K562 (cell line): Measurements from ENCODE around the gene LMTK2. TPM values are rescaled to one million over a fixed set of nuclear protein-coding genes. Genes with fewer than 3 reads are reported as not detected.
A peak's percentile ranks its signal among the peaks of the same experiment; 100 is the strongest.

Experiments used
- ATAC-seq: fragments of 200-7000 bp; cut with Tn5 transposase; 3 replicates; pipeline ENCODE4 v1.9.1; 2020; ENCODE audit warnings: moderate library complexity
- BruUV-seq: library from RNA; stranded (reverse); fragments of 400-500 nt; replicated peaks from 2 replicates; lab custom pipeline; 2021; lab: Mats Ljungman, UMichigan
- CTCF ChIA-PET: fragments of 300-600 bp; formaldehyde crosslinking; extraction: SDS; loops from one replicate; lab custom pipeline; 2021; ENCODE audit warnings: low intra/inter-chr PET ratio; lab: Yijun Ruan, JAX
- POLR2A ChIA-PET: fragments of 300-600, 350-650 bp; sonication (Branson Sonifier 250); formaldehyde crosslinking; extraction: SDS; loops from one replicate; lab custom pipeline; 2021; ENCODE audit warnings: antibody characterized with exemption, inconsistent platforms; lab: Yijun Ruan, JAX
- DNase-seq, 4 experiments: peaks; one replicate each; pipeline versions ENCODE4 v3.0.0 to v3.0.0-alpha.2; 2011 to 2018; ENCODE audit warnings: low spot score in 3 of 4, mixed read lengths in 3 of 4; ENCODE audit errors: extremely low read depth in 1 of 4
- FAIRE-seq: peaks from 2 replicates; lab custom pipeline; 2011; peaks lifted over from hg19 to GRCh38; lab: Jason Lieb, UNC
- H2AFZ ChIP-seq: 2 replicates; pipeline ENCODE4 v1.6.0; 2011; ENCODE audit warnings: low read depth, low read length, control low read depth, inconsistent platforms
- H3K27ac ChIP-seq: fragments of 200-600 bp; 3 replicates; pipeline ENCODE4 v1.8.0; 2011; ENCODE audit warnings: low read depth, mild to moderate bottlenecking, control low read depth, inconsistent platforms, low read length, moderate library complexity, mixed read lengths; ENCODE audit errors: extremely low read depth
- H3K27me3 ChIP-seq, 2 experiments: fragments of 300-600 bp in 1 of 2; 2 replicates in 1 of 2; 3 replicates in 1 of 2; pipeline versions ENCODE4 v1.6.0 to v1.8.0; 2011; ENCODE audit warnings: inconsistent platforms in 2 of 2, low read length in 2 of 2, mild to moderate bottlenecking in 1 of 2, mixed read lengths in 1 of 2, moderate library complexity in 1 of 2; ENCODE audit not compliant: control insufficient read depth in 2 of 2, insufficient read depth in 2 of 2
- H3K36me3 ChIP-seq: fragments of 300-600 bp; 3 replicates; pipeline ENCODE4 v1.8.0; 2011; ENCODE audit warnings: mild to moderate bottlenecking, low read length, inconsistent platforms; ENCODE audit not compliant: control insufficient read depth, insufficient read depth
- H3K4me1 ChIP-seq, 2 experiments: fragments of 200-600 bp in 1 of 2; replicated peaks in 1 of 2; 2 replicates in 1 of 2; 3 replicates in 1 of 2; pipeline versions ENCODE4 v1.5.1 to v1.8.0; 2011; ENCODE audit warnings: inconsistent platforms in 2 of 2, low read length in 2 of 2, mild to moderate bottlenecking in 1 of 2, mixed read lengths in 1 of 2, moderate library complexity in 1 of 2; ENCODE audit not compliant: control insufficient read depth in 2 of 2, insufficient read depth in 2 of 2
- H3K4me2 ChIP-seq: 2 replicates; pipeline ENCODE4 v1.6.1; 2011; ENCODE audit warnings: low read length, control low read depth, inconsistent platforms, mixed read lengths; ENCODE audit not compliant: insufficient read depth
- H3K4me3 ChIP-seq: fragments of 200-600 bp; sonication (generic), shearing (Covaris generic); 2 replicates; pipeline ENCODE4 v1.5.1; 2016; ENCODE audit warnings: control low read depth, inconsistent platforms
- H3K79me2 ChIP-seq: fragments of 200-600 bp; 3 replicates; pipeline ENCODE4 v1.8.0; 2011; ENCODE audit warnings: low read length, inconsistent platforms; ENCODE audit not compliant: control insufficient read depth, insufficient read depth
- H3K9ac ChIP-seq, 2 experiments: 2 replicates each; pipeline versions ENCODE4 v1.6.0 to v1.6.1; 2011; ENCODE audit warnings: low read depth in 2 of 2, low read length in 2 of 2, control low read depth in 1 of 2, inconsistent platforms in 1 of 2, mild to moderate bottlenecking in 1 of 2, mixed read lengths in 1 of 2; ENCODE audit not compliant: insufficient read depth in 1 of 2
- H3K9me1 ChIP-seq: one replicate; pipeline ENCODE4 v1.6.0; 2011; ENCODE audit warnings: inconsistent platforms, mild to moderate bottlenecking, low read length, moderate library complexity; ENCODE audit not compliant: control insufficient read depth, insufficient read depth
- H3K9me3 ChIP-seq: replicated peaks from 2 replicates; pipeline ENCODE4 v1.5.1; 2011; ENCODE audit warnings: low read depth, low read length, inconsistent platforms; ENCODE audit not compliant: control insufficient read depth, insufficient read depth
- H4K20me1 ChIP-seq: replicated peaks from 2 replicates; pipeline ENCODE4 v1.6.1; 2011; ENCODE audit warnings: low read length, inconsistent platforms, mixed read lengths; ENCODE audit not compliant: control insufficient read depth, insufficient read depth
- WGBS: fragments of 100-300 bp; shearing (Covaris generic); methylation state at CpG from one replicate; pipeline ENCODE4 v1.1.6; 2016; ENCODE audit warnings: low coverage, mixed read lengths; ENCODE audit not compliant: insufficient coverage; ENCODE audit errors: missing lambda C conversion rate; 5-methylcytosine and 5-hydroxymethylcytosine counted together
- in situ Hi-C: fragments of 300-500 bp; cut with MboI; formaldehyde crosslinking; loops from 4 replicates; pipeline ENCODE4 v1.15.0; 2018; ENCODE audit warnings: inconsistent platforms, mixed read lengths
- intact Hi-C: fragments of 100-400 bp; cut with micrococcal nuclease; formaldehyde crosslinking; loops from 2 replicates; pipeline ENCODE4 v1.14.2; 2022
- polyA plus RNA-seq, 8 experiments: library from polyadenylated mRNA; depleted of rRNA in 4 of 8; stranded (reverse) in 5 of 8; unstranded in 3 of 8; fragments of >200 nt; fragmentation: Nextera tagmentation in 2 of 8; fragmentation: Illumina TruSeq in 1 of 8; extraction: Ambion mirVana in 2 of 8; extraction: Trizol in 1 of 8; gene quantifications; 2 replicates each; pipeline versions ENCODE4 v1.2.1 to v1.2.3, GENCODE V29; 2011 to 2014; ENCODE audit warnings: inconsistent platforms in 1 of 8, missing spikeins in 1 of 8
- total RNA-seq, 7 experiments: library from RNA; depleted of rRNA in 6 of 7; stranded (reverse); fragments of >200 nt in 6 of 7; fragmentation: Illumina TruSeq in 2 of 7; extraction: Trizol in 2 of 7; gene quantifications; 2 replicates each; pipeline versions ENCODE4 v1.2.1 to v1.2.3, GENCODE V29; 2011 to 2021; ENCODE audit warnings: low replicate concordance in 1 of 7
- TF ChIP-seq, protein P1 (sequence below), 2 experiments: fragments of 450-650 bp; IDR thresholded peaks; 2 replicates each; pipeline ENCODE4 v1.6.1; 2016; ENCODE audit warnings: mild to moderate bottlenecking in 2 of 2, borderline replicate concordance in 1 of 2, low read depth in 1 of 2, moderate library complexity in 1 of 2
- TF ChIP-seq, protein P2 (sequence below): sonication (generic); formaldehyde crosslinking; IDR thresholded peaks from 2 replicates; pipeline ENCODE4 v1.8.1; 2023; ENCODE audit warnings: mild to moderate bottlenecking, missing genetic modification reagents

Gene LMTK2
- total and polyA plus RNA-seq, 9 of the 15 experiments (the other 6 are each of a cell fraction or from before 2014, with no cell fraction given) = 0.78 to 16.4 (median 6.3) TPM

- no TSS peak for BruUV-seq
- H4K20me1 ChIP-seq = no peaks in the 10 kb centered on the region; the same call in 1 of the 2 replicates
- in situ Hi-C loops = no loop called here
- no peaks in the 10 kb centered on the region for H3K36me3 ChIP-seq
- no peaks in the 10 kb centered on the region for H3K9me1 ChIP-seq
- H3K9me3 ChIP-seq = no peaks in the 10 kb centered on the region
- H3K27ac ChIP-seq = no peak overlapping the region
- ATAC-seq = no peak
- H3K79me2 ChIP-seq = no peaks in the 10 kb centered on the region
- ChIA-PET POLR2A (no interaction called here), CTCF (no interaction called here)
- 55% methylated on average over 30 of the region's 34 CpGs for WGBS
- H3K4me3 ChIP-seq = no peak overlapping the region
- intact Hi-C loops = no loop called here
- peak in 1 of 4 experiments; percentile 8 for DNase-seq
- peak overlapping the region in 1 of 2 experiments; percentile 50; a peak in 2 of 4 replicates for H3K9ac ChIP-seq
- H3K27me3 ChIP-seq = peaks cover 0 to 38% of the 10 kb centered on the region in 2 experiments; a peak in 3 of 5 replicates
- H3K4me1 ChIP-seq = peaks cover 11 to 43% of the 10 kb centered on the region in 2 experiments; a peak in 3 of 5 replicates
- no peak overlapping the region for H2AFZ ChIP-seq
- FAIRE-seq = no peak
- H3K4me2 ChIP-seq = no peak overlapping the region
- TF ChIP-seq, protein P1, sequence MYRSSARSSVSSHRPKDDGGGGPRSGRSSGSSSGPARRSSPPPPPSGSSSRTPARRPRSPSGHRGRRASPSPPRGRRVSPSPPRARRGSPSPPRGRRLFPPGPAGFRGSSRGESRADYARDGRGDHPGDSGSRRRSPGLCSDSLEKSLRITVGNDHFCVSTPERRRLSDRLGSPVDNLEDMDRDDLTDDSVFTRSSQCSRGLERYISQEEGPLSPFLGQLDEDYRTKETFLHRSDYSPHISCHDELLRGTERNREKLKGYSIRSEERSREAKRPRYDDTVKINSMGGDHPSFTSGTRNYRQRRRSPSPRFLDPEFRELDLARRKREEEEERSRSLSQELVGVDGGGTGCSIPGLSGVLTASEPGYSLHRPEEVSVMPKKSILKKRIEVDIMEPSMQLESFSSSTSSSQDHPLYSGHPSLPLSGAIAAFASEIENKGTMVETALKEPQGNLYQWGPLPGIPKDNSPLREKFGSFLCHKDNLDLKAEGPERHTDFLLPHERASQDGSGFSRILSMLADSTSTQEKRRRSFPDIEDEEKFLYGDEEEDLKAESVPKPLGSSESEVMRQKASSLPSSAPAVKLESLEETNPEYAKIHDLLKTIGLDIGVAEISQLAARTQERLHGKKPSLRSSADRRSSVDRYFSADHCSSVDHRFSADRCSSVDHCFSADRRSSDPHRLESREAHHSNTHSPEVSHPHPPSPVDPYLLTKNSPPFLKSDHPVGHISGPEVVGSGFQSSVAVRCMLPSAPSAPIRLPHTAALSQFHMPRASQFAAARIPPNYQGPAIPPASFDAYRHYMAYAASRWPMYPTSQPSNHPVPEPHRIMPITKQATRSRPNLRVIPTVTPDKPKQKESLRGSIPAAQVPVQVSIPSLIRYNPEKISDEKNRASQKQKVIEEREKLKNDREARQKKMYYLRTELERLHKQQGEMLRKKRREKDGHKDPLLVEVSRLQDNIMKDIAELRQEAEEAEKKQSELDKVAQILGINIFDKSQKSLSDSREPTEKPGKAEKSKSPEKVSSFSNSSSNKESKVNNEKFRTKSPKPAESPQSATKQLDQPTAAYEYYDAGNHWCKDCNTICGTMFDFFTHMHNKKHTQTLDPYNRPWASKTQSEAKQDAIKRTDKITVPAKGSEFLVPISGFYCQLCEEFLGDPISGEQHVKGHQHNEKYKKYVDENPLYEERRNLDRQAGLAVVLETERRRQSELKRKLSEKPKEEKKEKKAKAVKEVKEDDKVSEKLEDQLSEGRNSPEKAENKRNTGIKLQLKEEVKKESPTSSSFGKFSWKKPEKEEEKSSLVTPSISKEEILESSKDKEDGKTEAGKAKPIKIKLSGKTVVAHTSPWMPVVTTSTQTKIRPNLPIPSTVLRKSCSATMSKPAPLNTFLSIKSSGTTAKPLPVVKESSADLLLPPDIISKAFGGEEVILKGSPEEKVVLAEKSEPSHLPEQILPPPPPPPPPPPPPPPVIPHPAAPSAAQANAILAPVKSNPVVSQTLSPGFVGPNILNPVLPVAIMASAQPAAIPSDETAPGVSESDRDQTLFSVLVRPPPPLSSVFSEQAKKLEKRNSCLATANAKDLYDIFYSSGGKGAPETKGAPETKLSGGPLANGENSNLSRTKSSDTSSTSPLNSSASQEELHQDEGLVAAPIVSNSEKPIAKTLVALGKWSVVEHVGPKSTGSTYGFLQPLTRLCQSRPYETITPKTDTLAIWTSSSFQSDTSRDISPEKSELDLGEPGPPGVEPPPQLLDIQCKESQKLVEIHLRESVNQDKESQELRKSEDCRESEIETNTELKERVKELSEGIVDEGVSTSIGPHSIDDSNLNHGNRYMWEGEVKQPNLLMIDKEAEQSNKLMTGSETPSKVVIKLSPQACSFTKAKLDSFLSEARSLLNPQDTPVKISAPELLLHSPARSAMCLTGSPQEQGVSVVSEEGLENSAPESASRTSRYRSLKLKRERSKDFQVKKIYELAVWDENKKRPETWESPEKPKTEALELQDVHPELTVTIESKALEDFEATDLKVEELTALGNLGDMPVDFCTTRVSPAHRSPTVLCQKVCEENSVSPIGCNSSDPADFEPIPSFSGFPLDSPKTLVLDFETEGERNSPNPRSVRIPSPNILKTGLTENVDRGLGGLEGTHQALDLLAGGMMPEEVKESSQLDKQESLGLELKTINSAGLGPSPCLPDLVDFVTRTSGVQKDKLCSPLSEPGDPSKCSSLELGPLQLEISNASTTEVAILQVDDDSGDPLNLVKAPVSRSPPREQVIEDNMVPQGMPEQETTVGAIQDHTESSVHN (IDR thresholded peaks at IDR 0.05; ENCODE audit: borderline replicate concordance in 1 of 2, low read depth in 1 of 2) = no peak
- TF ChIP-seq, protein P2, sequence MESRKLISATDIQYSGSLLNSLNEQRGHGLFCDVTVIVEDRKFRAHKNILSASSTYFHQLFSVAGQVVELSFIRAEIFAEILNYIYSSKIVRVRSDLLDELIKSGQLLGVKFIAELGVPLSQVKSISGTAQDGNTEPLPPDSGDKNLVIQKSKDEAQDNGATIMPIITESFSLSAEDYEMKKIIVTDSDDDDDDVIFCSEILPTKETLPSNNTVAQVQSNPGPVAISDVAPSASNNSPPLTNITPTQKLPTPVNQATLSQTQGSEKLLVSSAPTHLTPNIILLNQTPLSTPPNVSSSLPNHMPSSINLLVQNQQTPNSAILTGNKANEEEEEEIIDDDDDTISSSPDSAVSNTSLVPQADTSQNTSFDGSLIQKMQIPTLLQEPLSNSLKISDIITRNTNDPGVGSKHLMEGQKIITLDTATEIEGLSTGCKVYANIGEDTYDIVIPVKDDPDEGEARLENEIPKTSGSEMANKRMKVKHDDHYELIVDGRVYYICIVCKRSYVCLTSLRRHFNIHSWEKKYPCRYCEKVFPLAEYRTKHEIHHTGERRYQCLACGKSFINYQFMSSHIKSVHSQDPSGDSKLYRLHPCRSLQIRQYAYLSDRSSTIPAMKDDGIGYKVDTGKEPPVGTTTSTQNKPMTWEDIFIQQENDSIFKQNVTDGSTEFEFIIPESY (CRISPR knock-in tag) = no peak
These were observed 115.2 kb downstream of the LMTK2 start for GRCh38 chr7:98221611-98222532.
